Head of caudate nucleus (tissue), 42 donors: ENCODE measurements around the gene FNBP1.
A peak's percentile ranks its signal among the peaks of the same experiment; 100 is the strongest.
"Not testable (repeated sequence)": the region's sequence is repeated elsewhere in the genome, so short reads cannot be mapped to it uniquely, and the experiment has no call there.

ENCODE experiments used
- DNase-seq, 42 donors: peaks; one replicate each; pipeline versions ENCODE4 v3.0.0 to v3.0.0-alpha.2; 2020 to 2021; ENCODE audit warnings: mixed read lengths in 7 of 42
- intact Hi-C: fragments of 100-400 bp; cut with DNase I; formaldehyde crosslinking; loops from one replicate; pipeline ENCODE4 v1.15.0; 2022

Gene FNBP1

DNA sequence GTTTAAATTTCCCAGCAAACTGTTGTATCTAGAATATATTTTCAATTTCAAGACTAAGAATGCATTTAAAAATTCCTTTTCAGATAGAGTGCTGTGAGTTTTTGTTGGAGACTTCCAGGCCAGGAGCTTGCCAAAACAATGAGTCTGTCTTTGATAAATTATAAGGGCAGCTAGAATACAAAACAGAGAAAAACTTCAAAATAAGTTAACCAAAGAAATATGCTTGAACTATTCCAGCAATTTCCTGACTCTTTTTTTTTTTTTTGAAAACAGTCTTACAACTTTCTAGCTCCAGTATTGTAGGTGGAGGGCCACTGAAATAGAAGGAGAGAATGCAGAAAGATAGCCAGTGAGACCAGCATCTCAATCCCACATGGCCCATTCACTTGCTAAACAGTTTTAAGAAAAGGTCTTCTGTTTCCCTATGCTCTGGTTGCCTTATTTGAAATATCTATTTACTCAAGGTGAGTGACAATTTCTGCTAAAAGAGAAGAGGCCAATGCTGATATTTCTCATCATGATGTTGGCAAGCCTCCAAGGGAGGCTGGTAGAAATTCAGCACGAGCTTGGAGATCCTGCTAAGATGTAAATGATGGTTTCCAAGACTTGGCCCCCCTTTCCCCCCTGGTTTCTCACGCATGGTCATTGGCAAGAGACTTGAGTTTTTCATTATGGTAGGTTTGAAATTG is 104.6 kb downstream of the FNBP1 start:
- intact Hi-C loops = no loop called here
- DNase-seq = peak in 1 of 42 donors; percentile 45

DNA sequence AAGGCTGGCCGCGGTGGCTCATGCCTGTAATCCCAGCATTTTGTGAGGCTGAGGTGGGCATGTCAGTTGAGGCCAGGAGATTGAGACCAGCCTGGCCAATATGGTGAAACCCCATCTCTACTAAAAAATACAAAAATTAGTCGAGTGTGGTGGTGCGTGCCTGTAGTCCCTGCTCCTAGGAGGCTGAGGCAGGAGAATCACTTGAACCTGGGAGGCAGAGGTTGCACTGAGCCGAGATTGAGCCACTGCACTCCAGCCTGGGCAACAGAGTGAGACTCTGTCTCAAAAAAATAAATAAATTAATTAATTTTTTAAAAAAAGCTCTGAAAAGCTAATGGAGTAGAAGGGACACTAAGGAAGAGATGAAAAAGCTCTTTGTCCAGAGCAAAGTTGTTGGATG is 105.1 kb downstream of the FNBP1 start:
- intact Hi-C loops = not testable (repeated sequence)
- peak in 1 of 42 donors; percentile 43 for DNase-seq

DNA sequence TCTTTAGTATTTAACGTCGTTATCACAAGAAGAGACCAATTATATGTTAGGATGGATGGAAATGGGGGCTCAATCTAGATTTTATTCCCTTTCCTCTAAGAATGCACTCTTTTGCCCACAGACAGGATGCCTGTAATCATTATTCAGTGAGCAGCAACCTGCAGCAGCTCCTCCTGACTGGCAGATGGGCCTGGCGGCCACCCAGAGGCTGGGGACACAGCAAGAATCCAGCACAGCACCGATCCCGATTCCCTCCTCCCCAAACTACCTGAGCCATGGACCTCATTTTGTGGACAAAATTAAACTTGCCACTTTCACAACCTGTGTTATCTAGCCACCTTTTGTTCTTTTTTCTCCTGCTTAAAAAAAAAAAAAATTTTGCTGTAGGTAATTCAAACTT is 106.8 kb downstream of the FNBP1 start:
- intact Hi-C loops = no loop called here

DNA sequence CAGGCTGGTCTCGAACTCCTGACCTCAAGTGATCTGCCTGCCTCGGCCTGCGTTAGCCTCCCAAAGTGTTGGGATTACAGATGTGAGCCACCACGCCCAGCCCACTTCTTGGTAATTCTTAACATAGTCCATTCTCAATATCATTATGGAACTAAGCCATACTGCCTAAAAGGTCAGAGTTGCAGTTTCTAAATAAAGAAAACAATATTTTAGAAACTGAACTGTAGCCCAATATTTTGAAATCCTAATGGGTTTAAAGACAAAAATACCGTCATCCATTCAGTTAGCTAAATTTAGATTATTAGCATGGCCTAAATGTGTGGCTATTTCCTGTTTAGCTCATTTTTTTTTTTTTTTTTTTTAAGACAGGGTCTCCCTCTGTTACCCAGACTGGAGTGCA is 108.2 kb downstream of the FNBP1 start:
- DNase-seq = peak in 1 of 42 donors; percentile 38
- intact Hi-C loops = no loop called here

More for the DNA sequence above, 106.8 kb downstream of the FNBP1 start:
- peak in 35 of 42 donors; percentile 12 to 80 (median 49) for DNase-seq

DNA sequence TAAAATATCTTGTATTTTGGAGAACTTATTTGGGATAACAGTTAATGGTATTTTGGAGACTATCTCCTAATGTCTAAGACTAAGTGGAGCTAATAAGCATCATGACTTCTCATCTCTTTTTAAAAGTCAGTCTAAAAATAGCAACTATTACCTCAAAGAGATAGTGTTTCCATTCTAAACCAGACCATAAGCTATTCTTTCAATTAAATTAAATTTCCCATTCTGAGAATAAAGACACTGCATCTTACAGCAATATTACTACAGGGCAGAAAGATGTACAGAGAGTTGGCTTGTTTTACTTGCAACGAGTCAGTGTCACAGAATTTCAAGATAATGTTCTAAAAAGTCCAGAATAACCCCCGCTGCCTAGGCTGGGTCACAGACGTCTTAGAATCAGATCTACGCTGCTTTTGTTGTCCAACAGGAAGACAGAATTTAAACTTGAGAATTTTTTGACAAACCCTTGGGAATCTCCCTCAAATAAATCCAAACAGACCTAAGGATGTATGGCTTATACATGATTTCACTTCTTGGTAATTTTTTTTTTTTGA is 108.9 kb downstream of the FNBP1 start:
- DNase-seq = peak in 1 of 42 donors; percentile 39
- intact Hi-C loops = no loop called here

DNA sequence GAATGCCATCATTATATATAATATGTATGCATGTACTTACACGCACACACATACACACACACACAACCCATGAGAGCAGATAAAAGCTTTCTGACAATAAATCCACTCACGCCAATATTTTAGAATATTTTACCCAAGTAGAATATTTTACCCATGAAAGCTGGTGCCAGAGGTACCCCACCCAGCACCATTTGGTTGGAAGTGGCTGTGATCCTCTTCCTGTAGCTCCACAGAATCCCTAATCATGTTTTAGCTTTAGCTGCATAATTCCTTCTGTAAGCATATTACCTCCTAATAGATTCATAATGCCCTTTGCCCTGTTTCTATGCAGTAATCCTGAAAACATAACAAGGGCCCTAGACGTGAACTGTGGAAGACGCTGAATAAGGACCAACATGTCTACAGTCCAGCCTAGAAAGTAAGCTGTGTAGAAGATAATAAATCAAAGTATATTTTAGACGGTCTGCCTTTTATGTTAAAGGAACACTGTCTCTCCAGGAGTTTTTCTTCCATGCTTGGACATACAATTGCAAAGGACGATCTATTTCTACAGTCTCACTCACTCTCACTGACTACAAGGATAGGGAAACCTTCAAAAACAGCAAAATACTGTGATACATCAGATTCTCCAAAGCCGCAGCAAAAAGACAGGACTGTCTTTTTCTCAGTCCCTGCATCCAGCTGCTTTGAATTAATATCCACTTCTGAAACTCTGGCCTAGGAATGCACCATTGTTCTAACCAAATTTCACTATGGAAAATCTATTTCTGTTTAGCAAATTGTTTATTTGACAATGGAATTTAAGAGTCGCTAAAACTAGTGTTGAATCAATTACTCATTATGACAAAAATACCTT is 109.6 kb downstream of the FNBP1 start:
- intact Hi-C loops = no loop called here
- DNase-seq = peak in 1 of 42 donors; percentile 41

DNA sequence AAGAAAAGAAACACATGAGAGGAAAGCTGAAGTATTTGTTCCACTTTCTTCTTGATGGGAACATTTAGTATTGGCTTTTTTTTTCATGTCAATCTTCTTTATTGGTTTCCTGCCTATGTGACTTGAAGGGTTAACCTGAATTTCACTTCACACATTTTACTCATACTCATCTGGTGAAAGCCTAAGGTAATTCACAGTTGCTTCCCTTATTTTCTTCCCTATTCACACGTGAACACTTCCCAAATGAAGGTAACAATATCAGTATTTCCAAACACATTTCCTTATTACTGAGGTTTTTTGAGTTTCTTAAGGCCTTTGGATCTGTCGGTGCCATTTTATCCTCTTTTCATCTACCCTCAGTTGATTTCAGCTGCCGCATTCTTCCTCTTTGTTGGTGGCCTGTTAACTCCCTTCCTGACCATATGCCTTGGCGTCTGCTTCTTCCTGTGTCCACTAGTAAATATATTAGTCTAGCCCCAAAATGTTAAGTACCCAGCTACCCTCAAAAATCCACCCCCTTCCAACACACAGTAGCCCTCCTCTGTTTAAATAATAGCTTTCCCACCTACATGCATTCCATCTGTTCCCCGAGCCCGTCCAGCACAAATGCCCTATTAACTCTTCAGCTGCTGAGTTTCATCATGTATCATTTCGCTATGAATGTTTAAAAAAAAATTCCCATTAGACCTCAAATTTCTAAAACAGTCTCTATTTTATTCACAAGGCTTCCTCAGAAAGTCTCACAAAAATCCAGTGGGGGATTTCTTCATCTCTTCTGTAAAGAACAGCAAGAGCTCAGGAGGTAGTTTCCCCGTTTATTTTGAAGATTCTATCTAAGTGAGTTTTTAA is 110.5 kb downstream of the FNBP1 start:
- peak in 1 of 42 donors; percentile 44 for DNase-seq
- intact Hi-C loops = no loop called here

DNA sequence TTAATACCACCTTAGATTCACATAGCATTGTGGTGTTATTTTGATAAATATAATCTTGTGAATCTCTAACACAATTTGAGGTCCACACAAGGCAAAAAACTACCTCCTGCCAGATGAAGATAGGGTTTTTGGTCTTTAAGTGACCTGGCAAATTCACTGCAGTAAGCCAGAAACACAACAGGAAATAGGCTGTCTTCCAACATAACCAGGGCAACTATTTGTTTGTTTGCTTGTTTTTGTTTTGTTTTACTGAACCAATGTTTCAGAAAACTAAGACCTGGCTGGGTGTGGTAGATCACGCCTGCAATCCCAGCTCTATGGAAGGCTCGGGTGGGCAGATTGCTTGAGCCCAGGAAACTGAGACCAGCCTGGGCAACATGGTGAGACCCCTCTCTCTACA is 112.2 kb downstream of the FNBP1 start:
- DNase-seq = peak in 2 of 42 donors; percentile 6 to 38
- intact Hi-C loops = no loop called here

DNA sequence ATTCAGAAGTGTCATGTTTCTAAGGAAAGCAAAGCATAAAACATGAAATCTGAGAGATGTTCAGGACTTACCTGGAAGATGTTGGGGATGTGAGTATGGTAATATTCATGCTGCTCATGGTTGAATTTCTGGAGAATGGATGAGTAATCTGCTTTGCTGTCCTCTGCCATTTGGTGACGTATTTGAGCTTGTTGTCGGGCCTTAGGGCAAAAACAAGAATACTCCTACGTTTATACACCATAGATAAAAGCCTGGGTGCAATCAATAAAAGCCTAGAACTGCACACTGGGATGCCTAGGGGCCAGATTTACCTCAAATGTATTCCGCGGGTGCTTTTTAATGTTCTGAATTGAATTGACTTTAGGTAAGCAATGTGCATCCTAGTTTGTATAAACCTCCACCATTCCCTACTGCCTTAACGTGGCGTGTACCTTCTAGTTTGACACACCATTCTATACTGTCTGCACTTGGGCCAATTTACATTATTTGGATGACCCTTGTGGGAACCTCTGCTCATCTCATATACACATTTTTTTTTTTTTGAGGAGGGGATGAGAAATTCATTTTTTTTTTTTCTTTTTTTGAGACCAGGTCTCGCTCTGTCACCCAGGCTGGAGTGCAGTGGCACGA is 113.4 kb downstream of the FNBP1 start:
- peak in 1 of 42 donors; percentile 53 for DNase-seq
- intact Hi-C loops = no loop called here

DNA sequence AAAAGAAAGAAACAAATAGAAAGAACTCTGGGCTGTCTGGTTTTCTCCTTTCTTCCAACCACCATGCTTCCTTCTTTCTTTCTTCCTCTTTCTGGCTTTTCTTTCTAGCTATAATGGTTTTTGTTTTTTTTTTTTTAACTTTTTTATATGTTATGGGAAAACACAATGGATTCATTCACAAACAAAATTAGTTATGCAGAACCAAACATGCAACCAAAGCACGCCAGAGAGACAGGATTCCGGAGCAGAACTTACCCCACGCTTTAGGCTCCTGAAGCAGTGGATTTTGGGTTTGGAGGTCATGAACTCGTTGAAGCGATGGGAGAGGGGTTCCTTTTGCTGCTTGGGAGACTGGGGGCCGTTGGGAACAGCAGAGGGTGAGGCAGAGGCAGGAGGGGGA is 119.4 kb downstream of the FNBP1 start:
- intact Hi-C loops = no loop called here
- DNase-seq = peak in 2 of 42 donors; percentile 26 to 55

DNA sequence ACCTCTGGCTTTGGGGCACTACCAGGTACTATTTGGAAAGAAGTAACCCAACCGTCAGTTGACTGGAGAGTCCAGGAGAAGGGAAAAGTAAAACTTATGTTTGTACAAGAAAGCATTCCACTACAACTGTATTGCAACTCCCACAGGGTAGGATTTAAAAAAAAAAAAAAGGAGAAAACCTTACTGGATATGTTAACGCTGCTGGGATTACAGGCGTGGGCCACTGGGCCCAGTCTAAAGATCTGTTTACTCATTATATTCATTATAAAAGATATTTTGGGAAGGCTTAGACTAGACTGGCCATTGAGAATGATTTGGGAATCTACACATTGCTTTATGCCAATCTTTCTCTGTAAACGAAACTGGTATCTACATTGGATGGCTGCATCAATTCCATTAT is 121.1 kb downstream of the FNBP1 start:
- no peak for DNase-seq
- intact Hi-C loops = no loop called here

DNA sequence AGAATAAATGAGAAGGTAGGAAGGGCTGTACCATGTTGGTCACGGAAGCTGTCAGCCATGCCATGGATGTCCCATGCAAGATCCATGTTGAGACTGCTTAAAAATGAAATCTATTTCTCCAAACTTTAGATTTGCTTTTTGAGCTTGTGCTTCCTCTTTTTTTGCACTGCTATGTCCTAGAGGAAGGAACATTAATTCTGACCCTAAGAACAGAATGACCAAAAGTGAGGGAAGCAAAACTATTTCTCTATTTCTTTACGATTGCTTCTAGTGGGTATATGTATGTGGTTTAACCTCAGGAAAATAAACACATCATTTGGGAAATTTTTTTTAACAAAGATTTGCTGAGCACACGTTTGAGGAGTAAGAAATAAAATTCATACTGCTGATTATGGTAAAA is 123.1 kb downstream of the FNBP1 start:
- intact Hi-C loops = no loop called here
- DNase-seq = no peak

DNA sequence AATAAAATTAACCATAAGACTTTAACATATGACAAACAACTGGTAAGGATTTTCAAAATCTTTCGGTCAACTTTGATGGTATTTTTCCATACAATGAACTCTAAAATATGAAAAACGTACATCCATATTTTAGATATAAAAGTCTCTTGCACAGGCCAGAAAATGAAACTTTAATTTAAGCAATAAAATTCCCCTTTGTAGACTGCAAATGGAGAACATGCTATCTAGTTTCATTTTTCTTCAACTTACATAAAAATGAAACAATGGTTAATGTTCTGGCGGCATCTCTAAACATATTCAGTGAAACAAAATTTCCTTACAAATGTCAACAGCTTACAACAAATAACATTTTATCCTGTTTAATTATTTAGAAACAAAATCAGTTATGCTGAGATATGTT is 123.7 kb downstream of the FNBP1 start:
- intact Hi-C loops = no loop called here
- no peak for DNase-seq

DNA sequence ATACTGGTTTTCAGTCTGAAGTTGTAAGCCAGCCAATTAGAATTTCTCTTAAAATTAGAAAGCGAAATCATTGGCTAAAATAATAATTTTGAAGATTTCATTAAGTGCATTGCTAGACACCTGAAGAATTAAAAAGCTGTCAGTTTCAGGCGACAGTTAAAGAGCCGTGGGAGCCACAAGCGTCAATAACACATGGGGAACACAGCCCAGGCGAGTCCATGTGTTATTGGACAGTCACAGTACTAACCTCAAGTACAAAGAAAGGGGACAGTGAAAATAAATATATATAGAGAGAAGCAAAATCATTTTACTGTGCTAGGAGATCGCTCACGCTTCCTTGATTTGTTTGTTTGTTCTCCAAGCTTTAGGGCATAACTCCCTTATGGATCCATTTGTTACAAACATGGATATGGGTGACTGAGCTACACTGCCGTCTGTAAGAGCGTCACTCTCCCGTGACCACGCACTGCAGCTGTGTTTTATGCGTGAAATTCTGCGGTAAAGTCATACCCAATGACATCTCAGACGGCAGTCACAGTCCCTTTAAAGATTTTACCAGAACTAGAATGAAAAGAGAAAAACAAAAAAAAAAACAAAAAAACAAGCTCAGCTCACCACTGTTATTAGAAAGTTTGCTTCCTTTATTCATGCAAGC is 124.6 kb downstream of the FNBP1 start:
- intact Hi-C loops = no loop called here
- no peak for DNase-seq

DNA sequence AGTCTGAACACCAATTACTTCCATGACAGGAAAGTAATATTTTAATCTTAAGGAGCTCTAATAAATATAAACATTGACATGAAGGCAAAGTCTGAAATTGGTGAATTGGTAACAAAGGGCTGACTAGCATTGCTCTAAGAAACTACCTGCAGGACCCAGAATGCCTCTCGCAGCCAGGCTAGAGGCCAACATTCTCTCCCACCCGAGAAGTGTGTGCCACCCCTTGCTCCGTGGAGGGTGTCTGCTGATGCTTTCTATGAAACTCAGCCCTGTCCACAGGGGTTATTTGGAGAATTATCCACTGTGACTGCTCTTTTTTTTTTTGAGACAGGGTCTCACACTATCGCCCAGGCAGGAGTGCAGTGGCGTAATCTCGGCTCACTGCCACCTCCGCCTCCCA is 126.3 kb downstream of the FNBP1 start:
- DNase-seq = peak in 1 of 42 donors; percentile 3
- intact Hi-C loops = no loop called here

DNA sequence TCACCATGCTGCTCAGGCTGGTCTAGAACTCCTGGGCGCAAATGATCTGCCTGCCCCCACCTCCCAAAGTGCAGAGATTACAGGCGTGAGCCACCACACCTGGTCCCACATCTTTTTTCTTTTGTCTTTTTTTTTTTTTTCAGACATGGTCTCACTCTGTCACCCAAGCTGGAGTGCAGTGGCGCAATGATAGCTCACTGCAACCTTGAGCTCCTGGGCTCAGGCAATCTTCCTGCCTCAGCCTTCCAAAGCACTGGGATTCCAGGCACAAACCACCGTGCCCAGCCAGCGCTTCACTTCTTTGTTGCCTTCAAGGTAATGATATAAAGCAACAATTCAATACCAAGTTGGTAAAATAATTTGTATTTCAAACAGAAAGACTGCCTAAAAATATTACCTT is 128.9 kb downstream of the FNBP1 start:
- intact Hi-C loops = no loop called here
- DNase-seq = no peak

DNA sequence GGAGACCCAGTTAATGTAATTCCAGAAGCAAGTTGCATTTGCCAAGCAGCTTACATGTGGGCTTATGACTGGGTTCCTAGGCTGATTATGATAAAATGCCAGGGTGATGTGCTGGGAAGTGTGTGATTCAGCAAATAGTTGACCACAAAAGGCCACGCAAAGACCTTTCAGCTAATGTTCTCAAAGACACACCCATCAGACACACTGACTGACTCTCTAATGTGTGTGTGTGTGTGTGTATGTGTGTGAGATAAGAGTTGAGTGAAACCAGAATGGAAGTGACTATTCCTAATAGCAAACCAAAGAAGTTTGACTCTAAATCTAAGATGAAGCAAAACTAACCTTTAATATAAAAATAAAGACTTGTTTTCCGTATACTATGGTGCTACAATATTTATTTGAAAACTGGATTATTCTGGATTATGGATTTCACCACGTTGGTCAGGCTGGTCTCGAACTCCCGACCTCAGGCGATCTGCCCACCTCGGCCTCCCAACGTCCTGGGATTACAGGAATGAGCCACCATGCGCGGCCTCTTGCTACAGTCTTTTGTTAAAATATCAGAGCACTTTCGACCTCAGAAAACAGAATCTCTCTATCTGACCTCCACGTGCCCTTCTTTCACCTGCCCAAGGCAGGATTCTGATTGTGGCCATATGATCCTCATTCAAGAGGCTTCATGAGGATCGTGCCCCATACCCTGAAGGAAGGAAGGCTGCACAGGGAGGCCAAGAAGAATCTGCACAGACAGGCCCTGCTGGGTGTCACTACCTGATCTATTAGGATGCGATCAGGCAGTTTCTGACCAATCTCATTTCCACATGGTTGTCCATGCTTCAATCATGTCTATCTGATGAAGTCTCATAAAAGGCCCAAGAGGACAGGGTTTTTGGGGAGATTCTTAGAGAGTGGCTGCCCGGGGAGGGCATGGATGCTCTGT is 132.1 kb downstream of the FNBP1 start:
- intact Hi-C loops = no loop called here
- no peak for DNase-seq
